ENCODE results near the gene KATNIP. TPM values are rescaled to one million over a fixed set of nuclear protein-coding genes. Genes with fewer than 3 reads are reported as not detected.

Gene KATNIP
- total RNA-seq, 1 experiment from 2014 or later, result 23.0 TPM

GRCh38 chr16:27561216-27561615 lies 11.3 kb downstream of the KATNIP start:
- peak overlapping the region; percentile 92 for H3K27ac Mint-ChIP-seq
- CTCF ChIA-PET, result interaction anchor here (0.6 to 1.0 kb wide), 2 partner anchors 254 to 298 kb away, joined by 3 read pairs; no protein-coding TSS in a partner anchor

DNA sequence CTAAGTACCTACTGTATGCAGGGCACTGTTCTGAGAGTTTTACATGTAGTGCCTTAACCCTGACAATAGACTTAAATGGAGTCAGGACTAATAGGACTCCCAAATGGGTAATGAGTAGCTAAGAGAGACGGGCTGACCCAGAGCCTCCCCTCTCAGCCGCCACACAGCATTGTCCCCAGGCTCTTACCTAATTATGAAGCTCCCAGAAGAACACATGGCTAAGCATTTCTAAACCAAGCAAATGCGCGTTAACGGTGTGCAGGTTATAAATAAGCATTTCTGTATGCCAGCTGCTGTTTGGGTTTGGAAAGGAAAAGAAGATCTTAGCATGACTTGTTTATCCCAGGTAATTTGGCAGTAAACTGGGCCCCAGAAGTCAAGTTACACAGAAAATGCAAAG lies 14.3 kb downstream of the KATNIP start:
- H3K27me3 Mint-ChIP-seq (ENCODE audit: low read depth), result no peaks in the 10 kb centered on the region
- no peak overlapping the region for H3K4me3 Mint-ChIP-seq
- no peaks in the 10 kb centered on the region for H3K9me3 Mint-ChIP-seq
- ATAC-seq (no peak), DNase-seq (ENCODE audit: low spot score) (no peak)
- H3K4me1 Mint-ChIP-seq, result peaks cover 2% of the 10 kb centered on the region; the same call in 1 of the 2 replicates
- ChIA-PET CTCF (interaction anchor here (1.0 kb wide), 1 partner anchor 134 kb away, joined by 4 read pairs; no protein-coding TSS in a partner anchor), POLR2A (no interaction called here)
- H3K36me3 Mint-ChIP-seq, result no peaks in the 10 kb centered on the region
- no peak for TF ChIP-seq OVOL2 (CRISPR knock-in tag; IDR thresholded peaks at IDR 0.05; ENCODE audit: borderline replicate concordance)
- no peak for TF ChIP-seq PREB (CRISPR knock-in tag; IDR thresholded peaks at IDR 0.05; ENCODE audit: borderline replicate concordance)
- TF ChIP-seq E2F1 (CRISPR knock-in tag; IDR thresholded peaks at IDR 0.05), result no peak
- TF ChIP-seq, protein P1, sequence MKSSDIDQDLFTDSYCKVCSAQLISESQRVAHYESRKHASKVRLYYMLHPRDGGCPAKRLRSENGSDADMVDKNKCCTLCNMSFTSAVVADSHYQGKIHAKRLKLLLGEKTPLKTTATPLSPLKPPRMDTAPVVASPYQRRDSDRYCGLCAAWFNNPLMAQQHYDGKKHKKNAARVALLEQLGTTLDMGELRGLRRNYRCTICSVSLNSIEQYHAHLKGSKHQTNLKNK (CRISPR knock-in tag; IDR thresholded peaks at IDR 0.05), result no peak
- no peak overlapping the region for H3K27ac Mint-ChIP-seq

More at GRCh38 chr16:27561216-27561615, 11.3 kb downstream of the KATNIP start:
- Mint-ChIP-seq H3K4me3 (no peak overlapping the region), H3K9me3 (no peaks in the 10 kb centered on the region), H3K27me3 (ENCODE audit: low read depth) (no peaks in the 10 kb centered on the region), H3K36me3 (no peaks in the 10 kb centered on the region), H3K4me1 (peaks cover 2% of the 10 kb centered on the region; the same call in 1 of the 2 replicates)
- ATAC-seq (no peak), DNase-seq (ENCODE audit: low spot score) (no peak)
- TF ChIP-seq, protein P2, sequence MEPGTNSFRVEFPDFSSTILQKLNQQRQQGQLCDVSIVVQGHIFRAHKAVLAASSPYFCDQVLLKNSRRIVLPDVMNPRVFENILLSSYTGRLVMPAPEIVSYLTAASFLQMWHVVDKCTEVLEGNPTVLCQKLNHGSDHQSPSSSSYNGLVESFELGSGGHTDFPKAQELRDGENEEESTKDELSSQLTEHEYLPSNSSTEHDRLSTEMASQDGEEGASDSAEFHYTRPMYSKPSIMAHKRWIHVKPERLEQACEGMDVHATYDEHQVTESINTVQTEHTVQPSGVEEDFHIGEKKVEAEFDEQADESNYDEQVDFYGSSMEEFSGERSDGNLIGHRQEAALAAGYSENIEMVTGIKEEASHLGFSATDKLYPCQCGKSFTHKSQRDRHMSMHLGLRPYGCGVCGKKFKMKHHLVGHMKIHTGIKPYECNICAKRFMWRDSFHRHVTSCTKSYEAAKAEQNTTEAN (CRISPR knock-in tag; IDR thresholded peaks at IDR 0.05), result no peak
- TF ChIP-seq ESRRA (CRISPR knock-in tag; IDR thresholded peaks at IDR 0.05; ENCODE audit: borderline replicate concordance), result no peak
- no peak for TF ChIP-seq ATF3 (CRISPR knock-in tag; conservative IDR thresholded peaks at IDR 0.05)
- POLR2A ChIA-PET, result no interaction called here

DNA sequence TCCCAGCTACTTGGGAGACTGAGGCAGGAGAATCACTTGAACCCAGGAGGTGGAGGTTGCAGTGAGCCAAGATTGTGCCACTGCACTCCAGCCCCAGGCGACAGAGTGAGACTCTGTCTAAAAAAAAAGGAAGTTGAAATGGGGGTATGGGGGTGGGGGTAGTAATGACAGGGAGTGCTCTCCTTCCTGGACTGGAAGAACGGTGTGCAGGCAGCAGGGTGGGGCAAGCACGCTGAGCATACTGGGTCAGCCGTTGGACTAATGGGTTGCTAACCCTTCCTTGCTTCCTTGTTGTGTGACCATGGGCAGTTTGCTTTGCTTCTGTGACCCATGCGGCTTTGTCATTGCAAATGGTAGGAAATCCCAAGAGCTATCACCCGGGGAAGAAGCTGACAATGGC lies 16.5 kb downstream of the KATNIP start:
- DNase-seq (ENCODE audit: low spot score), result no peak
- H3K9me3 Mint-ChIP-seq, result no peaks in the 10 kb centered on the region
- no peak for ATAC-seq
- H3K27me3 Mint-ChIP-seq (ENCODE audit: low read depth), result no peaks in the 10 kb centered on the region
- H3K4me1 Mint-ChIP-seq, result no peaks in the 10 kb centered on the region
- H3K4me3 Mint-ChIP-seq, result no peak overlapping the region
- no peaks in the 10 kb centered on the region for H3K36me3 Mint-ChIP-seq
- TF ChIP-seq, protein P3, sequence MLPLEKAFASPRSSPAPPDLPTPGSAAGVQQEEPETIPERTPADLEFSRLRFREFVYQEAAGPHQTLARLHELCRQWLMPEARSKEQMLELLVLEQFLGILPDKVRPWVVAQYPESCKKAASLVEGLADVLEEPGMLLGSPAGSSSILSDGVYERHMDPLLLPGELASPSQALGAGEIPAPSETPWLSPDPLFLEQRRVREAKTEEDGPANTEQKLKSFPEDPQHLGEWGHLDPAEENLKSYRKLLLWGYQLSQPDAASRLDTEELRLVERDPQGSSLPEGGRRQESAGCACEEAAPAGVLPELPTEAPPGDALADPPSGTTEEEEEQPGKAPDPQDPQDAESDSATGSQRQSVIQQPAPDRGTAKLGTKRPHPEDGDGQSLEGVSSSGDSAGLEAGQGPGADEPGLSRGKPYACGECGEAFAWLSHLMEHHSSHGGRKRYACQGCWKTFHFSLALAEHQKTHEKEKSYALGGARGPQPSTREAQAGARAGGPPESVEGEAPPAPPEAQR (CRISPR knock-in tag; IDR thresholded peaks at IDR 0.05), result no peak
- TF ChIP-seq ATF1 (CRISPR knock-in tag; IDR thresholded peaks at IDR 0.05) (no peak), ZNF532 (CRISPR knock-in tag; IDR thresholded peaks at IDR 0.05; ENCODE audit: borderline replicate concordance) (no peak), TEAD4 (CRISPR knock-in tag; IDR thresholded peaks at IDR 0.05) (no peak), OVOL2 (CRISPR knock-in tag; IDR thresholded peaks at IDR 0.05; ENCODE audit: borderline replicate concordance) (no peak), GTF2I (CRISPR knock-in tag; conservative IDR thresholded peaks at IDR 0.05) (no peak), ZNF425 (CRISPR knock-in tag; conservative IDR thresholded peaks at IDR 0.05) (no peak)
- TF ChIP-seq, protein P4, sequence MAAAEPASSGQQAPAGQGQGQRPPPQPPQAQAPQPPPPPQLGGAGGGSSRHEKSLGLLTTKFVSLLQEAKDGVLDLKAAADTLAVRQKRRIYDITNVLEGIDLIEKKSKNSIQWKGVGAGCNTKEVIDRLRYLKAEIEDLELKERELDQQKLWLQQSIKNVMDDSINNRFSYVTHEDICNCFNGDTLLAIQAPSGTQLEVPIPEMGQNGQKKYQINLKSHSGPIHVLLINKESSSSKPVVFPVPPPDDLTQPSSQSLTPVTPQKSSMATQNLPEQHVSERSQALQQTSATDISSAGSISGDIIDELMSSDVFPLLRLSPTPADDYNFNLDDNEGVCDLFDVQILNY (CRISPR knock-in tag; IDR thresholded peaks at IDR 0.05), result no peak
- TF ChIP-seq, protein P5, sequence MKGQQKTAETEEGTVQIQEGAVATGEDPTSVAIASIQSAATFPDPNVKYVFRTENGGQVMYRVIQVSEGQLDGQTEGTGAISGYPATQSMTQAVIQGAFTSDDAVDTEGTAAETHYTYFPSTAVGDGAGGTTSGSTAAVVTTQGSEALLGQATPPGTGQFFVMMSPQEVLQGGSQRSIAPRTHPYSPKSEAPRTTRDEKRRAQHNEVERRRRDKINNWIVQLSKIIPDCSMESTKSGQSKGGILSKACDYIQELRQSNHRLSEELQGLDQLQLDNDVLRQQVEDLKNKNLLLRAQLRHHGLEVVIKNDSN (CRISPR knock-in tag; IDR thresholded peaks at IDR 0.05), result no peak
- no peak overlapping the region for H3K27ac Mint-ChIP-seq
- POLR2A ChIA-PET, result no interaction called here
- CTCF ChIA-PET, result no interaction called here
